PC-9 (cell line): ENCODE measurements around the gene TMA16.

Source experiments
- CTCF ChIP-seq: fragments of 200-600 bp; sonication (generic); conservative IDR thresholded peaks from 2 replicates; pipeline ENCODE4 v1.6.1; 2017; ENCODE audit warnings: mixed run types, antibody characterized with exemption, mild to moderate bottlenecking, moderate library complexity
- EZH2 ChIP-seq: fragments of 200-600 bp; sonication (generic); IDR thresholded peaks from 2 replicates; pipeline ENCODE4 v1.8.0; 2017; ENCODE audit warnings: antibody characterized with exemption, low read depth

GRCh38 chr4:163492951-163493504, 1.5 kb upstream of the TMA16 start:
- no peak for TF ChIP-seq CTCF
- no peak for TF ChIP-seq EZH2
